NCI-H82 (cell line): Measurements from ENCODE around the gene PXDC1.
A peak's percentile ranks its signal among the peaks of the same experiment; 100 is the strongest.
"Not testable (repeated sequence)": the region's sequence is repeated elsewhere in the genome, so short reads cannot be mapped to it uniquely, and the experiment has no call there.

ENCODE experiments used
- DNase-seq: peaks from one replicate; lab custom pipeline; 2025; lab: John Stamatoyannopoulos, UW

The PXDC1 gene

GRCh38 chr6:3708540-3708939 lies 43.0 kb downstream of the PXDC1 start:
- no peak for DNase-seq

DNA sequence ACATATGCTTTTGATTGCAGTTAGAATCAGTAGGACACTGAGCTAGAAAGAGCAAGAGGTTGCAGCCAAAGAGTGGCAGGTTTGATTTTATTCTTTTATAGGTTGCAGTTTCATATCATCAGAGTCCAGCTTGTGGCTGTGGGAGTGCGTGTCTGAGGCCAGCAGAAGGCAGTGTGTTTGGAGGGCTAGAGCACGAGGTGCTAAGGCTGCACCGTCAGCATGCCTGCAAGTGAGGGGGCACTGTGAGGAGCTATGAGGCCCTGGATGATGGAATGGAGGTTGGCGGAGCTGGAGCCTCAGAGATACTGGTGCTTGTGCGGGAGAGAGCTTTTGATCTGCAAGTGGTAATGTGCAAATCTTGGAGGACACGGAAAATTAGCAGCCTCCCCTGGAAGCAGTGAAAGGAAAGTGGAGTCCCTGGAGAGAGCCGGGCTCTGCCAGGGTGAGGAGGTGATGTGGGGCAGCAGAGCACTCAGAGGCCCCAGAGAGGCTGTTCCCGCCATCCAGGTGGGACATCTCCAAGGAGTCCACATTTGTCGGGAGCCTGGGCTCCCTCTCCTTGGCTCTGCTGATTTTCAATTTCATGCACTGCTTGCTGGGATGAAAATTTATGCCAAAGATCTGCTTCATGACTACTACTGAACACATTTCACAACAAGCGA lies 43.6 kb downstream of the PXDC1 start:
- DNase-seq, result no peak

GRCh38 chr6:3707024-3707423 lies 44.5 kb downstream of the PXDC1 start:
- DNase-seq, result no peak

DNA sequence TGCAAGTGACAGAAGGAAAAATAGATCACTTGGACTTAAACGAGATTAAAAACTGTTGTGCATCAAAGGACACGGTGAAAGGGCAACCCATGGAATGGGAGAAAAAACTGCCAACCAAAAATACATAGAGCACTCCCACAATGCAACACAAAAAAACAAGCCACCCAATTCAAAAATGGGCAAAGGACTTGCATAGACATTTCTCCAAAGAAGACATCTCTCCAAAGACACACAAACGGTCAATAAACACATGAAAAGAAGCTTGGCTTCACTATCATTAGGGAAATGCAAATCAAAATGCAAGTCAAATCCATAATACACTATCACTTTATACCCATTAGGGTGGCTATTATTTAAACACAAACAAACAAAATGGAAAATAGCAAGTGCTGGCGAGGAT lies 45.0 kb downstream of the PXDC1 start:
- no peak for DNase-seq

- DNase-seq, result peak; percentile 22
These were observed 49.9 kb downstream of the PXDC1 start for GRCh38 chr6:3701631-3702030.

DNA sequence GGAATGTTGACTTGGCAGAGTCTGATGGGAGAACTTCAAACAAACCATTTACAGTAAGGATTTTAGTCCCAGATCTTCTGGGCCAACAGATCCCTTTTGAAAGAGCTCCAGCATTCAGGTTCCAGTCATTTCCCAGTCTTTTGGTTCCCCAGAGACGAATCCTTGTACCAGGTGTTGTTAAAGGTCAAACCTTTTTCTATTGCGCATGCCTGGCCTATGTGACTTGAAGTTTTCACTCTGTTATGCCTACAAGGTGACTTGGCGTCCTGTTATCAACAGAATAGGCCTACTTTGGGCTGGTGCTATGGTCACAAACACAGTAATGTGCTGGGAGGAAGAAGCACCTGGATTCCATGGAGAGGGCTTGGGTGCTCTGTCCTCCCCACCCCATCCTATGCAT lies 52.3 kb downstream of the PXDC1 start:
- DNase-seq, result no peak

DNA sequence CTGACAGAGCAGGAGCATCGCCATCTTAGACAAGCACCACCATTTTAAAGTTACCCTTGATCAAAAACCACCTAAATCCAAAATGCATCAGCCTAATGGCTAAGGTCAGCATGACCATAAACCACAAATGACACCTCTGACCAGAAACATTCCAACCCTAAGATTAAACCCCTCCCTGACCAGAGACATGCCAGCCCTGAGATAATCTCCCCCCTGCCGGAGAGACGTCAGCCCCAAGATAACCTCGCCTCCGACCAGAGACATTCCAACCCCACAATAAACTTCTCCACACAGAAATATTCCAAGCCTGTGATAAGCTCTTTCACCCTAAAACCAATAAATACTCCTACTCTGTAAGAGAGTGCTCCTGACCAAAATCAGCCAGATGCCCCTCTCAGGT lies 53.5 kb downstream of the PXDC1 start:
- no peak for DNase-seq

DNA sequence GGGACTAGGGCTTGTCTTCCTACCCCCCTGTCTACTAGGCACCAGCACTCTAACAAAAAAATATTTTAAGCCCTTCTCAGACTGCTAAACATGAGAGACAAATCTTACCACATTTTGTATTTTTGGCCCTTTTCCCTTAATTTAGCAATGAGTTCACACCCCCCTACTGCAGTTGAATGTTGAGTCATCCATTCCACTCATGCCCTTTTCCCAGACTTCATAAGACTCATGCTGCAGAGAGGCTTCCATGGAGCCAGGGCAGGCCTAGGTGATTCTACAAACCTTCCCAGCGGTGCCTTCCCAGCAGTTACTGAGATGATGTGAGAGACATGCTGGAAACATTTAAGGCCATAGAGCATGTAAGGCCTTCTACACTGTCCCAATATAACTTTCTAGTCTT lies 53.9 kb downstream of the PXDC1 start:
- no peak for DNase-seq

DNA sequence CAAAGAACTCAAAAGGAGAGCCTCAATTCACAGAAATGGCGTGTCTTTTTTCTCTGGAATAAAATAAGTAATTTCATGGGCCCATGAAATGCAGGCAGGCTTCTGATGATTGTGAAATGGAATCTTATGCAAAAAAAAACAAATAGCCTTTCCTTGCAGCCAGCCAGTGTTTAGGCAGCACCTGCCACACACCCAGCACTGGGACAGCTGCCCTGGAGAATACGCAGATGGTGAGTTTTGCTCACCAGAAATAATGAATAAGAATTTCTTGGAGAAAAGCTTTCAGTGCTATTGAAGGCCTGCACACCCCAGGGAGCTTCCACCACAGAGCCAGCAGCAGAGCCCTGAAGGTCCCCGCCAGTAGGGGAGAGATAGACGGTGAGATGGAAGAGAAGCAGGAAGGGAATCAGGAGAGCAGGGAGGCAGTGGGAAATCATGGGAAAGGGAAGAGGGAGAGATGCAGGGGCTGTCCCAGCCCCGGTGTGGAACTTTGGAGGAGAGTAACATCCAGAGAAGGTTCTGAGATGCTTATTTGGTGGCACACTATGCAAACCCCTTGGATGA lies 54.9 kb downstream of the PXDC1 start:
- DNase-seq, result no peak

DNA sequence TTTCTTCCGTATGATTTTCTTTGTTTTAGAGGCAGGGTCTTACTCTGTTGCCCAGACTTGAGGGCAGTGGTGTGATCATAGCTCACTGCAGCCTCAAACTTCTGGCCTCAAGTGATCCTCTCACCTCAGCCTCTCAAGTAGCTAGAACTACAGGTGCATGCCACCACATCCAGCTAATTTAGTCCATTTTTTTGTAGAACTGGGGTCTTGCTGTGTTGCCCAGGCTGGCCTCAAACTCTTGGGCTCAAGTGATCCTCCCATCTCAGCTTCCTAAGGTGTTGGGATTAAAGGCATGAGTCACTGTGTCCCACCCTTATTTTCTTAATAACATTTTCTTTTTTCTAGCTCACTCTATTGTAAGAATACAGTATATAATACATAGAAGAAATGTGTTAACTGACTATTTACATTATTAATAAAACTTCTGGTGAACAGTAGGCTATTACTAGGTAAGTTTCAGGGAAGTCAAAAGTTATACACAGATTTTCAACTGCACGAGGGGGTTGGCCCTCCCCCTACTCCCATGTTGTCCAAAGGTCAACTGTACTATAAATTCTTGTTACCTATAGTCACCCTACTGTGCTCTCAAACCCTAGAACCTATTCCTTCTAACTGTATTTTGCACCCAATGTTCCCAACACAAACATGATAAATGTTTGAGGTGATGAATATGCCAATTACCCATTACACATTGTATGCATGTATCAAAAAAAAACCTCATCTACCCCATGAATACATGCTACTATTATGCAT lies 56.3 kb downstream of the PXDC1 start:
- DNase-seq, result no peak

GRCh38 chr6:3693831-3694230 lies 57.7 kb downstream of the PXDC1 start:
- DNase-seq, result no peak

- no peak for DNase-seq
These were observed 61.0 kb downstream of the PXDC1 start for GRCh38 chr6:3690506-3690905.

- peak; percentile 21 for DNase-seq
These were observed 63.7 kb downstream of the PXDC1 start for GRCh38 chr6:3687847-3688246.

GRCh38 chr6:3683331-3683730 lies 68.2 kb downstream of the PXDC1 start:
- DNase-seq, result peak; percentile 98

DNA sequence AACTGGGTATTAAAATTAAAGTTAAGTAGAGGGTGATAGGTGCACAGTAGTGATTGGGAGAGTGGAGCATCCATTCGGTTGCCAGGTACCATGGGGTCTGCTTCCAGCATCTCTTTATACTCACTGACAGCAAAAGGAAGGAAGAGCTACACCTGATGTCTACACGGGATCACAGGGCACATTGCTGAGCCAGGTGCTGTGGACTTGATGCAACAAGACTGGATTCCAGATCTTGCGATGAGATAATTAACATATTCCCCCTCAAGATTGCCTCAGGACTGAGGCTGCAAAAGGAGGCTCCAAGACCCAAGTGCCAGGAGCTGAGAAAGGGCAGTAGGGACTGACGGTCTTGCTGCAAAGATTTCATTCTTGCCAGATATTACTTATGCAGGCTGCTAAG lies 72.6 kb downstream of the PXDC1 start:
- DNase-seq, result no peak

- DNase-seq, result not testable (repeated sequence)
These were observed 73.8 kb downstream of the PXDC1 start for GRCh38 chr6:3677751-3678150.

DNA sequence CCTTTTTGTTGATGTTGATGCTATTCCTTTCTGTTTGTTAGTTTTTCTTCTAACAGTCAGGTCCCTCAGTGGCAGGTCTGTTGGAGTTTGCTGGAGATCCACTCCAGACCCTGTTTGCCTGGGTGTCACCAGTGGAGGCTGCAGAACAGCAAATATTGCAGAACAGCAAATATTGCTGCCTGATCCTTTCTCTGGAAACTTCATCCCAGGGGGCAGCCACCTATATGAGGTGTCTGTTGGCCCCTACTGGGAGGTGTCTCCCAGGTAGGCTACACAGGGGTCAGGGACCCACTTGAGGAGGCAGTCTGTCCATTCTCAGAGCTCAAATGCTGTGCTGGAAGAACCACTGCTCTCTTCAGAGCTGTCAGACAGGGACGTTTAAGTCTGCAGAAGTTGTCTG lies 74.2 kb downstream of the PXDC1 start:
- DNase-seq, result not testable (repeated sequence)
